CD4-positive, alpha-beta T cell treated with Interleukin-2 at 100 ng/mL for 4 hours (primary cell): ENCODE measurements around the gene MFF.

ENCODE experiments used
- DNase-seq: peaks from one replicate; pipeline ENCODE4 v3.0.0-alpha.2; 2020; ENCODE audit warnings: low spot score

Gene MFF

GRCh38 chr2:227324995-227325838 is at the start of gene MFF:
MFF (plus strand) TSS chr2:227325251; CDS start chr2:227330666, 5,415 bp downstream.
- peak; percentile 96 for DNase-seq

- DNase-seq: no peak
Measured at GRCh38 chr2:227280895-227281294, 44.2 kb upstream of the MFF start.

- no peak for DNase-seq
Measured at GRCh38 chr2:227285741-227286236, 39.3 kb upstream of the MFF start.

GRCh38 chr2:227287771-227288170 is 37.3 kb upstream of the MFF start:
- DNase-seq: no peak

GRCh38 chr2:227292314-227292713 is 32.7 kb upstream of the MFF start:
- DNase-seq: no peak

GRCh38 chr2:227293531-227293930 is 31.5 kb upstream of the MFF start:
- no peak for DNase-seq

GRCh38 chr2:227295806-227296205 is 29.2 kb upstream of the MFF start:
- DNase-seq: no peak

GRCh38 chr2:227296671-227297405 is 28.2 kb upstream of the MFF start:
- no peak for DNase-seq

- DNase-seq: no peak
Measured at GRCh38 chr2:227301523-227301922, 23.5 kb upstream of the MFF start.

GRCh38 chr2:227308784-227309183 is 16.3 kb upstream of the MFF start:
- DNase-seq: no peak

- DNase-seq: no peak
Measured at GRCh38 chr2:227310756-227311110, 14.3 kb upstream of the MFF start.

- no peak for DNase-seq
Measured at GRCh38 chr2:227311861-227312506, 13.1 kb upstream of the MFF start.

- DNase-seq: no peak
Measured at GRCh38 chr2:227312579-227312978, 12.5 kb upstream of the MFF start.

GRCh38 chr2:227313310-227313709 is 11.7 kb upstream of the MFF start:
- DNase-seq: no peak

- no peak for DNase-seq
Measured at GRCh38 chr2:227317834-227318233, 7.2 kb upstream of the MFF start.

- DNase-seq: no peak
Measured at GRCh38 chr2:227320305-227321094, 4.6 kb upstream of the MFF start.

GRCh38 chr2:227322530-227323205 is 2.4 kb upstream of the MFF start:
- DNase-seq: no peak

GRCh38 chr2:227323818-227324217 is 1.2 kb upstream of the MFF start:
- no peak for DNase-seq

GRCh38 chr2:227324642-227324994 is 433 bp upstream of the MFF start:
- no peak for DNase-seq

GRCh38 chr2:227325839-227326195 is 766 bp downstream of the MFF start:
- no peak for DNase-seq

- DNase-seq: no peak
Measured at GRCh38 chr2:227326783-227327182, 1.7 kb downstream of the MFF start.

GRCh38 chr2:227335713-227336112 is 10.7 kb downstream of the MFF start:
- DNase-seq: no peak
